NOMO-1 treated with DMSO at 0.1 percent for 48 hours (cell line): Measurements from ENCODE around the gene RALGDS.
"Not testable (repeated sequence)": the region's sequence is repeated elsewhere in the genome, so short reads cannot be mapped to it uniquely, and the experiment has no call there.

ENCODE experiments used
- DNase-seq: peaks from one replicate; lab custom pipeline; 2025; ENCODE audit not compliant: unreplicated experiment; lab: John Stamatoyannopoulos, UW

The RALGDS gene

DNA sequence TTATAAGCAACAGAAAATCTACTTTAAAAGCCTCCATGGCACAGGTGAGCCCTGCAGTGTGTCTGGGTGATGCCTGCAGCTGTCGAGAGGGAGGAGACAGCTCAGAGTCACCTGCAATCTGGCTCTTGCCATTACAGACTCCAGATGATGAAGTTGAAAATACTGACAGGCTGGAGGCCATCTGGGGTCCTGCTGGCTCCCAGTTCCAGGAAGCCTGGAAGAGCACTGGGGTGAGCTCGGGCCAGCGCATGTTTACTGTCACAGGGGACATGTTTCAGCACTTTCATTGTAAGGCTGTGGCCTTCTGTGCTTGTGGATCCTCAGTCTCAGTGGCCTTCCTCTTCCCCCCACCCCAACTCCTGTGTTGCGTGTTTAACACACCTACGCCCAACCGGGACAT, 30.9 kb downstream of the RALGDS start:
- no peak for DNase-seq

DNA sequence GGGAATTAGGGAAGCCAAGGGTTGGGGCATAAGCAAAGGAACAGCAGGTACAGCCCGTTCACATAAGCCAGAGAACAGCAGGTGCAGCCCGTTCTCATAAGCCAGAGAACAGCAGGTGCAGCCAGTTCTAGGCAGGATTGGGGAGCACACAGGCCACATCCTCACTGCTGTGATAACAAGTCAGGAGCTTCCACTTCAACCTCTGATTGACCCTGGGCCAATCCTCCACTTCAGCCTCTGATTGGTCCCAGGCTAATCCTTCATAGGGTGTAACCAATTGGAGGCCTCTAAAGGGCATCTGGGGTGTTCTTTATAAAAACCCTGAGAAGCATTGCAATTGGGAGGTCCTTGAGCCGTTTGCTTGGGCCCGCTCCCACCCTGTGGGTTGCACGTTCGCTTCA, 31.8 kb downstream of the RALGDS start:
- no peak for DNase-seq

DNA sequence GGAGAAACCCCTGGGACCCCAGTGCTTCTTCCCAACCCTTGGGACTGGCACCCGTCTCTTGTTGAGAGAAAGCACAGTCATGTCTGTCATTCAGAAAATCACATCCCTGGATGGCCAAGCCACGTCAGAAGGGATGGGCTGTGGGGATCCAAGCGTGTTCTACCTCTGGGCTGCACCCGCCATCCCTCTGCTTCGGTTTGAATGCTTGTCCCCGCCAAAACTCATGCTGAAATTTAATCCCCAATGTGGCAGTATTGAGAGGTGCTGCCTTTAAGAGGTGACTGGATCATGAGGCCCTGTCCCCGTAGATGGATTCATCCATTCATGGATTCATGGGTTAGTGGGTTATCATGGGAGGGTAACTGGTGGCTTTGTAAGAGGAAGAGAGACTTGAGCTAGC, 32.3 kb downstream of the RALGDS start:
- DNase-seq: no peak

DNA sequence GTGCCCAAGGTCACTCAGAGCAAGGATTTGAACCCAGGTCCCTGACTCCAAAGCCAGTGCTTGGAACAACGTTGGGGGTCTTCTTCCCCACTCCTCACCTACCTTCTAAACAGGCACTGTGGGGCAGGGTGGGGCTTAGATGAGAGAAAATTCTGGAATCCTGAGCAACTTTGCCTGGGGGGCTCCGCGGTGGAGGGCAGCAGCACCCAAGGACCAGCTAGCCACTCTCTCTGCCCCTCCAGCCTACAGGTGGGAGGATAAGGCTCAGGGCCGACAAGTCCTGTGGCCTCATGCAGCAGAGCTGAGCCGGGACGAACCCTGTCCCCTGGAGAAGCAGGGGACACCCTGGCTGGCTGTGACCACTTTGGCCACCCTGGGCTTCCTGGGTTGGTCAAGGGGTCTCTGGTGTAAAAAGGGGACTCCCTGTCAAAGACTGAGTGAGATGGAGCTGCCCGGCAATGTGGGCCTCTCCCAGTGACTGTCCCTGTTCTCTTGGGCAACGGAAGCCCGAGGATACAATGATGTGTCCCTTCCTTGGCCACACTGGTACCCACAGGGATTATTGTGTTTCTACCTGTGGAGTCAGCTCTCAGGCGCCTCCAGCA, 32.8 kb downstream of the RALGDS start:
- no peak for DNase-seq

DNA sequence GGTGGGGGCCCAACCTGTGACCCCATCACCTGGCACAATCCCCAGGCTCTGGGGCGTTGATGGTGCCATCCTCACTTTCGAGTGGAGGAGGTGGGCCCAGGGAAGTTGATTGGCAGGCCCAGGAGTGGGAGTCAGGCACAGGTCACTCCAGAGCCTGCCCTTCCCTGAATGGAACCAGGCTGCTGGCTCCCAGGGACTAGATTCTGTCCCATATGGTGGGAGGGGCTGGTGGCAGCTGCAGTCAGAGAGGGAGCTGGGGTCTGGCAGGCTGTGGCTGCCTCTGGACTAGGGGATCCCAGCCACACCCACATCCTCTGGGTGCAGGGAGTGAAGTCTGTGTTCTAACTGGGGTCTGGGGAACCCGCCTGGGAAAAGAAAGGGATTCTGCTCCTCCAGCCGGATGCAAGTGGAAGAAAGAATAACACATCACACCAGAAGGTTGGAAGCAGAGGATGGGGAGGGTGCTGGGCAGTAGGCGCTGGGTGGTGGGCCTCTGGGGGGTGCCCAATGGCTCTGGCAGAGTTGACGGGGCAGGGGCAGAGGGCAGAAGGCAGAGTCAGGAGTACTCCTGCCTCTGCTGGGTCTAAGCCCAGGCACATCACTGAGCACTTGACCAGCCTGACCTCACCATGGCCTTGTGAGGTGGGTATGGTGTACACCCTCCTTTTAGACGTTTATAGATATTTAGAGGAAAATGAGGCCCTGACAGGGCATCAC, 33.5 kb downstream of the RALGDS start:
- no peak for DNase-seq

DNA sequence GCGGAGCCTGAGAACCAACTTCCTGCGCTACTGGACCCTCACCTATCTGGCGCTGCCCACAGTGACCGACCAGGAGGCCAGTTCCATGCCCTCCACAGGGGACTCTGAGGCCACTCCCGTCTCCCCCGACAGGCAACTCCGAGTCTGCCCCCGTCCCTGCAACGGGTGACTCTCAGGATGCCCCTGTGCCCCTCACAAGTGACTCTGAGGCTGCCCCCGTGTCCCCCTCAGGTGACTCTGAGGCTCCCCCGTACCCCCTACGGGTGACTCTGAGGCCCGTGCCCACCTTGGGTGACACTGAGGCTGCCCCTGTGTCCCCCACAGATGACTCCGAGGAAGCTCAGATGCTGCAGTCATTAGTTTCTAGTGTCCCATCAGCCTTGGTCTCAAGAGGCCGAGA, 34.1 kb downstream of the RALGDS start:
- DNase-seq: no peak

DNA sequence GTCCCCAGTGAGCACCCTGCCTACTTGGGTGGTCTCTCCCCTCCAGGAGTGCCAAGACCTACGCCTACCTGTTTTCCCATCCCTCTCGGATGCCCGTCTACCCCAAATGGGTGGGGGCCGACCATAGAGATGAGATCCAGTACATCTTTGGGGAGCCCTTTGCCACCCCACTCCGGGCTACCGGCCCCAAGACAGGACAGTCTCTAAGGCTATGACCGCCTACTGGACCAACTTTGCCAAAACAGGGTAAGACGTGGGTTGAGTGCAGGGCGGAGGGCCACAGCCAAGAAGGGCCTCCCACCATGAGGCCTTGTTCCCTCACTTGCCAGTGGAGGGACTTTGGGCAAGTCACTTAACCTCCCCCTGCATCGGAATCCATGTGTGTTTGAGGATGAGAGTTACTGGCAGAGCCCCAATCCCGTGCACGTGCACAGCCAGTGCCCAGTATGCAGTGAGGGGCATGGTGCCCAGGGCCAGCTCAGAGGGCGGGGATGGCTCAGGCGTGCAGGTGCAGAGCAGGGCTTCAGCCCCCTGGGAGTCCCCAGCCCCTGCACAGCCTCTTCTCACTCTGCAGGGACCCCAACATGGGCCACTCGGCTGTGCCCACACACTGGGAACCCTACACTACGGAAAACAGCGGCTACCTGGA, 34.7 kb downstream of the RALGDS start:
- not testable (repeated sequence) for DNase-seq

DNA sequence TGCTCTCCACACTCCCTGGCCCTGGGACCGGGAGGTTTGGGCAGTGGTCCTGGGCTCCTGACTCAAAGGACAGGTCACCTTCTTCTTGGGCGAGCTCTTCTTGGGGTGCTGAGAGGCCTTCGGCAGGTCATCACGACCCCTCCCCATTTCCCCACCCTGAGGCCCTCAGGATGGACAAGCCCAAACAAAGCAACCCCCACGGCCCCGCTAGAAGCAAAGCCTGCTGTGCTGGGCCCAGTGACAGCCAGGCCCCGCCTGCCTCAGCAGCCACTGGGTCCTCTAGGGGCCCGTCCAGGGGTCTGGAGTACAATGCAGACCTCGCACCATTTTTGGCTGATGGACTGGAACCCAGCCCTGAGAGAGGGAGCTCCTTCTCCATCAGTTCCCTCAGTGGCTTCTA, 37.4 kb downstream of the RALGDS start:
- DNase-seq: not testable (repeated sequence)

DNA sequence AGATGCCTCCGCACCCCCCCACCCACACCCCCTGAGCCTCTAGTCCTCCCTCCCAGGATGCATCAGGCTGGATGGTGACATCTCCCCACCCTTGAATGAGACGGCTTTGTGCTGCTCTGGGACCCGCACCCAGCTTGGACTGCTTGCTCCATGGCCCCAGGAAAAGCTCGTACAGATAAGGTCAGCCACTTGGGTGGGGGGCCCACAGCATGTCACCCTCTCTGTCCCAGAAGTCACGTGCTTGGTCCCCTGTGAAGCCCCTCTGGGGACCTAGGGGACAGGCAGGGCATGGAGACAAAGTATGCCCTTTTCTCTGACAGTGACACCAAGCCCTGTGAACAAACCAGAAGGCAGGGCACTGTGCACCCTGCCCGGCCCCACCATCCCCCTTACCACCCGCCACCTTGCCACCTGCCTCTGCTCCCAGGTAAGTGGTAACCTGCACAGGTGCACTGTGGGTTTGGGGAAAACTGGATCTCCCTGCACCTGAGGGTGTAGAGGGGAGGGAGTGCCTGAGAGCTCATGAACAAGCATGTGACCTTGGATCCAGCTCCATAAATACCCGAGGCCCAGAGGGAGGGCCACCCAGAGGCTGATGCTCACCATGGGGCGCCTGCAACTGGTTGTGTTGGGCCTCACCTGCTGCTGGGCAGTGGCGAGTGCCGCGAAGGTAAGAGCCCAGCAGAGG, 38.9 kb downstream of the RALGDS start:
- not testable (repeated sequence) for DNase-seq

DNA sequence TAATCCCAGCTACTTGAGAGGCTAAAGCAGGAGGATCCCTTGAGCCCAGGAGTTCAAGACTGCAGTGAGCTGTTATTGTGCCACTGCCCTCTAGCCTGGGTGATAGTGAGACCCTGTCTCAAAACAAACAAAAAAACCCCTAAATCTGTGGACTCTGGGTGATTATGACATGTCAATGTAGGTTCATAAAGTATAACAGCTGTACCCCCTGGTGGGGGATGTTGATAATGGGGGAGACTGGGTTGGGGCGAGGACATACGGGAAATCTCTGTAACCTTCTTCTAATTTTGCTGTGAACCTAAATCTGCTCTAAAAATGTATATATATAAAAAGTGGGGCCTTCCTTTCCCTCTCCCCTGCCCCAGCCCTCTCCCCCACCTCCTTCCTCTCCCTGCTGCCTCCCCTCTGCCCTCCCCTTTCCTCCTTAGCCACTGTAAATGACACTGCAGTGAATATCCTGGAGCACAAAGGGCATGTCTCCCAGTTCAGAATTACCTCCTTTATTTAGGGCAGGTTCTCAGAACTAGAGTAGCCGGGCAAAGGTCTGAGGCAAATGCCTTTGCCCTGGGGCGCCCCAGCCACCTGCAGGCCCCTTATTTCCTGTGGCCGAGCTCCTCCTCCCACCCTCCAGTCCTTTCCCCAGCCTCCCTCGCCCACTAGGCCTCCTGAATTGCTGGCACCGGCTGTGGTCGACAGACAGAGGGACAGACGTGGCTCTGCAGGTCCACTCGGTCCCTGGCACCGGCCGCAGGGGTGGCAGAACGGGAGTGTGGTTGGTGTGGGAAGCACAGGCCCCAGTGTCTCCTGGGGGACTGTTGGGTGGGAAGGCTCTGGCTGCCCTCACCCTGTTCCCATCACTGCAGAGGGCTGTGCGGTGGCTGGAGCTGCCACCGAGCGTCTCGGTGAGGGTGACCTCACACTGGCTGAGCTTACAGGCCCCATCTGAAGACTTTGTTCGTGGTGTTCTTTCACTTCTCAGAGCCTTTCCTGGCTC, 40.0 kb downstream of the RALGDS start:
- DNase-seq: not testable (repeated sequence)

DNA sequence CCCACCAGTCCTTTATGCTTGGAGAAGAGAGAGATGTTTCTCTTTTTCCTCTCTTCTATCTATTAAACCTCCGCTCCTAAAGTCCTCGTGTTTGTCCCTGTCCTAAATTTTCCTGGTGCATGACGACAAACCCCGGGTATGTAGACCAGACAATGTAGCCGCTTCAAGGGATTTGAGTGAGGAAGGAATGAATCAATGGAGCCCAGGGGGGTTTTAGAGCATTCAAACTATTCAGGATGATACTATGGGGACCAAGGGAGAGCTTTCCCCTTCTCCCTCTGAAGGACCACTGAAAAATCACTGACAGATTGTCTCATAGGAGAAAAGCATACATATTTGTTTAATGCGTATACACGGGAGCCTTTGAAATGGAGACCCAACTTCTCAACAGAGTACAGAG, 40.9 kb downstream of the RALGDS start:
- DNase-seq: no peak

DNA sequence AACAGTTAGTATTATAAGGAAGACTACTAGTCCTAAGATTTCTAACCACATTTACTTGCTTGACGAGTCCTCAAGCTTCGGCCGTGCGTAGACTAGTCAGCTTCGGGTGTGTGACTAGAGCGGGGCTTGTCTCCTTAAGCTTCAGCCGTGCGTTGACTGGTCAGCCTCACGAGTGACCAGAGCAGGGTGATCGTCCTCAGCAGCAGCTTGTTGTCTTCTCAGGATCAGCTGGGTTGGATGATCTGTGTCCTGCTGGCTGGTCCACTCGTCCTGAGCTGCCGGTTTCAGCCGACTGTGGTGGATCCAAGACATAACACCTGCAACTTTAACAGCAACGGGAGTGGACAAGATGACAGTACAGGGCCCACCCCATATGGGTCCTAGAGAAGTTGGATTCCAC, 42.6 kb downstream of the RALGDS start:
- no peak for DNase-seq

DNA sequence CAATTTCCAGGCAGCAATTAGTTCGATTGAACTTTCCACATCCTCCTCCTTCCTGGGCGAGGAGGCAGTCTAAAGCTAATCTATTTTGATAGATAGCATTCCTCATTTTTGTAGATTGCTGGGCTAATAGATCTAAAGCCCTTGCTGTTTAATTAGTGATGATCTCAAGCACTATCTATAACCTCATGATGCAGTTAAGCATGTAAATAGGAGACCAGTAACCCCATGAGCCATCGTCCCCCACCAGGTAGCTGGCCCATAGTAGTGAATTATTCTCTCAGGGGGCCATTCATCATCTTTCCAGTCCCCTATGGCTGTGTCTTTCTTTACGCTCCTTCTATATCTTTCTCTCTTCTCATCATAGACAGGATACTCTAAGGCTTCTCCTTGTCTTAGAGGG, 44.3 kb downstream of the RALGDS start:
- no peak for DNase-seq

DNA sequence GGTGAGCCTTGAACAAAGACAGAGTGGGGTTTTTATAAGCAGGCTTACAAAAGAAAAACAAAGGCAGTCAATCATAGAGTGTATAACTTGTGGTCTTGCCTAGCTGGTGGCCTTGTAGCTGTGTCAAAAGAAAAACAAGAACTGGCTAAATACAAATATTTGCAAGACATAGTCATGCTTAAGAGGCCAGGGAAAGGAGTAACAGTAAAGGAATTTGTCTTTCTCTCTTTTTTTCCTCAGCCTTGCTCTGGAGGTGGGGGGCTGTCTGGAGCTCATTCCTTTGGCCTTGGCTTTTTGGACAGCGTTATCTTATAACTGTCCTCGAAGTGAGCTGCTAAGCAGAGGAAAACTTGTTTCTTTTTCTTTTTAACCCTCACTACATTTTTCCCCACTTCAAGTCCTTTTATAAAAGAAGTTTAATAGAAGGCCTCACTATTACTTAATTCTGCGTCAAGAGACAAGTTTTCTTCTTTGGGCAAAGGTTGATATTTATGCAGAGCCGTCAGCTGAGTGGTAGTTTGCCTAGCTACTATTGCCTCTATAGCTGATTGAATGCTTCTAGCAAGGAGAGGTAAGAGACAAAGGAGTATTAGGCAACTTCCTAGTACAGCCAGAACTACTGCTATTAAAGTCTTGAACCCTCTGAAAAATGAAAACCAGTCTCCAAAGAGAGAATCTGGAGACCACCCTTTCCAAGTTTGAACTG, 45.0 kb downstream of the RALGDS start:
- peak; percentile 46 for DNase-seq

DNA sequence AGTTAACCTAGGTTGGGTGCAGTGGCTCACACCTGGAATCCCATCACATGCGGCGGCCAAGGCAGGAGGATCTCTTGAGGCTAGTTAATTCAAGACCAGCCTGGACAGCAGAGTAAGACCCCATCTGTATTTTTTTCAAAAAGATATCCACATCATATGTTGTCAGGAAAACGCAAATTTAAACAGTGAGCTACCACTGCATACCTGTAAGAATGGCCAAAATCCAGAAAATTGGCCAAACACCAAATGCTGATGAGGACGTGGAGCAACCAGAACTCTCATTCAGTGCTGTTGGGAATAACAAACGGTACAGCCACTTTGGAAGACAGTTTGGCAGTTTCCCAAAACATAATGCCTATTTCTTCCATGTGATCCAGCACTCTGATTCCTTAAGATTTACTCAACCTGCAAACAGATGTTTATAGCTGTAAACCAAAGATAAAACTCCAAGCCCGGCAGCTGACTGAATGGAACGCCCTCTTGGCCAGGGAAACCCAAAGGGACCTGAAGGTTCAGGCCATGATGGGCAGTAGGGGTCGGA, 46.9 kb downstream of the RALGDS start:
- no peak for DNase-seq

DNA sequence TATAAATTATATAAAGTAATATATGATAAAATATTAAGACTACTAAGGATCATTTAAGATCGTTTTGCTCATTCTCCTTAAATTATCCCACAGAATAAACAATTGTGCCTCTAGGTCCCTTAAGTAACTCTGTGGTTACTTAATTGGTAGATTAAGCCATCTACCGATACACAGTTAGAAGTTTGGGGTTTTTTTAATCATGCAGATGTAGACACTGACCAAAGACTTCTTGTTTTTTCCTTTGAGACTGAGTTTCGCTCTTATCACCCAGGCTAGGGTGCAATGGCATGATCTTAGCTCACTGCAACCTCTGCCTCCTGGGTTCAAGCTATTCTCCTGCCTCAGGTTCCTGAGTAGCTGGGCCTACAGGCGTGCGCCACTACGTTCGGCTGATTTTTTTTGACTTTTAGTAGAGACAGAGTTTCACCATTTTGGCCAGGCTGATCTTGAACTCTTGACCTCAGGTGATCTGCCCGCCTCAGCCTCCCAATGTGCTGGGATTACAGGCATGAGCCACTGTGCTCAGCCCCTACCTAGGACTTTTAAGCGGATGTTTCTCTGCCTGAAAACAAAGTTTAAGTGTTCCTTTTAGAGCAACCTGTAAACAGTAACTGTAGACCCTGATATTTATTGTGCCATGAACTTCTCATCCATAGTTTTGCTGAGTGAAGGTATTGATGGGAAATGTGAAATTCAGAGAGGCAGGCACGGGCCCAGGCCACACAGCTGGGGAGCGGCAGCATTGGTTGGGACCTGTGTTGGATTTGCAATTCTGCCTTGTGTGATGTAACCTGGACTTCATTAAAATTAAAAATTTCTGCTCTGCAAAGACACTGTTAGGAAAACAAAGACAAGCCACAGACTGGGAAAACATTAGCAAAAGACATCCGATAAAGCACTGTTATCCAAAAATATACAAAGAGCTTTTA, 47.7 kb downstream of the RALGDS start:
- peak; percentile 99 for DNase-seq

DNA sequence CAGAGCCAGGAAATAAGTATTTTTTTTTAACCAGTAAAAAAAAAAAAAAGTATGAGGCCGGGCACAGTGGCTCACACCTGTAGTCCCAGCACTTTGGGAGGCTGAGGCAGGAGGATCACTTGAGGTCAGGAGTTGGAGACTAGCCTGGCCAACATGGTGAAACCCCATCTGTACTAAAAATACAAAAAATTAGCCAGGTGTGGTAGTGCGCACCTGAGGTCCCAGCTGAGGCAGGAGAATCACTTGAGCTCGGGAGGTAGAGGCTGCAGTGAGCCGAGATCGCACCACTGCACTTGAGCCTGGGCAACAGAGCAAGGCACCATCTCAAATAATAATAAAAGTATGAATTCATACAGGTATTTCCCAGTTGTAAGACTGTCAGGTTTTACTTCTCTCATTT, 48.8 kb downstream of the RALGDS start:
- not testable (repeated sequence) for DNase-seq

DNA sequence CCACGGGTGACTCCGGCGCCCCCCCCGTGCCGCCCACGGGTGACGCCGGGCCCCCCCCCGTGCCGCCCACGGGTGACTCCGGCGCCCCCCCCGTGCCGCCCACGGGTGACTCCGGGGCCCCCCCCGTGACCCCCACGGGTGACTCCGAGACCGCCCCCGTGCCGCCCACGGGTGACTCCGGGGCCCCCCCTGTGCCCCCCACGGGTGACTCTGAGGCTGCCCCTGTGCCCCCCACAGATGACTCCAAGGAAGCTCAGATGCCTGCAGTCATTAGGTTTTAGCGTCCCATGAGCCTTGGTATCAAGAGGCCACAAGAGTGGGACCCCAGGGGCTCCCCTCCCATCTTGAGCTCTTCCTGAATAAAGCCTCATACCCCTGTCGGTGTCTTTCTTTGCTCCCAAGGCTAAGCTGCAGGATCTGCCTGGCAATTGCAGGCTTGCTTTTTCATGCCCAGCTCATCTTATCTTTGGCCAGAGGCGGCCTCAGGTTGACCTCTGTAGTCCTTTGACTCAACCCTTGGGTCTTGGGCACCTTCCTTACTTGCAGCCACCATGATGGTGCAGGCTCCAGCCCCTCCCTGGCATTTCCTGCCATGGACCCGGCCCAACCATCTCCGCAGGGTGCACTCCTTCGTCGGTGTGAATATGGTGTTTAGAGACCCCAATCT, 49.4 kb downstream of the RALGDS start:
- no peak for DNase-seq
